ENCODE data around the gene PARD6G.

The PARD6G gene

GRCh38 chr18:80130555-80130954 lies 116.8 kb downstream of the PARD6G start:
- TF ChIP-seq Cebpa-rat (IDR thresholded peaks at IDR 0.05), result no peak
- H3K4me2 ChIP-seq, result no peak overlapping the region
- no peak overlapping the region for H3K27ac ChIP-seq
- peaks cover 0 to 10% (median 9%) of the 10 kb centered on the region in 11 experiments; a peak in 8 of 22 replicates for H3K9me3 ChIP-seq (replicated peaks in 1 of 11)
- no peaks in the 10 kb centered on the region for H3K27me3 ChIP-seq
- no peak overlapping the region for H3K9ac ChIP-seq
- H3K4me3 ChIP-seq, result no peak overlapping the region
- peaks cover 36 to 80% (median 47%) of the 10 kb centered on the region in 11 experiments for H3K36me3 ChIP-seq
- H3K4me1 ChIP-seq, result peaks cover 0 to 6% (median 2%) of the 10 kb centered on the region in 10 experiments; a peak in 8 of 20 replicates
- peaks cover 0 to 50% (median 8%) of the 10 kb centered on the region in 11 experiments; a peak in 12 of 22 replicates for H4K20me1 ChIP-seq

- no peak overlapping the region for H3K9ac ChIP-seq
- no peaks in the 10 kb centered on the region for H3K27me3 ChIP-seq
- peaks cover 29 to 79% (median 40%) of the 10 kb centered on the region in 11 experiments; a peak in 21 of 22 replicates for H3K36me3 ChIP-seq
- H4K20me1 ChIP-seq, result peaks cover 0 to 49% (median 8%) of the 10 kb centered on the region in 11 experiments; a peak in 12 of 22 replicates
- peaks cover 0 to 6% (median 2%) of the 10 kb centered on the region in 10 experiments; a peak in 8 of 20 replicates for H3K4me1 ChIP-seq
- no peak for TF ChIP-seq Cebpa-rat (IDR thresholded peaks at IDR 0.05)
- H3K27ac ChIP-seq, result no peak overlapping the region
- H3K4me2 ChIP-seq, result no peak overlapping the region
- H3K4me3 ChIP-seq, result no peak overlapping the region
- H3K9me3 ChIP-seq (replicated peaks in 1 of 11), result peaks cover 0 to 14% (median 9%) of the 10 kb centered on the region in 11 experiments; a peak in 10 of 22 replicates
Observed at GRCh38 chr18:80129672-80130367, 117.5 kb downstream of the PARD6G start.

- peaks cover 0 to 30% (median 20%) of the 10 kb centered on the region in 11 experiments; a peak in 14 of 22 replicates for H3K9me3 ChIP-seq (replicated peaks in 1 of 11)
- peaks cover 0 to 49% (median 8%) of the 10 kb centered on the region in 11 experiments; a peak in 12 of 22 replicates for H4K20me1 ChIP-seq
- H3K27ac ChIP-seq, result no peak overlapping the region
- H3K9ac ChIP-seq, result no peak overlapping the region
- H3K4me3 ChIP-seq, result no peak overlapping the region
- TF ChIP-seq Cebpa-rat (IDR thresholded peaks at IDR 0.05), result no peak
- peaks cover 19 to 76% (median 32%) of the 10 kb centered on the region in 11 experiments; a peak in 20 of 22 replicates for H3K36me3 ChIP-seq
- H3K4me1 ChIP-seq, result peaks cover 0 to 6% (median 2%) of the 10 kb centered on the region in 10 experiments; a peak in 8 of 20 replicates
- no peak overlapping the region for H3K4me2 ChIP-seq
- H3K27me3 ChIP-seq, result no peaks in the 10 kb centered on the region
Observed at GRCh38 chr18:80127635-80128034, 119.7 kb downstream of the PARD6G start.

- no peak overlapping the region for H3K9ac ChIP-seq
- H3K27ac ChIP-seq, result no peak overlapping the region
- H3K4me3 ChIP-seq, result no peak overlapping the region
- no peaks in the 10 kb centered on the region for H3K27me3 ChIP-seq
- H4K20me1 ChIP-seq, result peaks cover 0 to 49% (median 8%) of the 10 kb centered on the region in 11 experiments; a peak in 12 of 22 replicates
- no peak overlapping the region for H3K4me2 ChIP-seq
- peaks cover 0 to 33% (median 20%) of the 10 kb centered on the region in 11 experiments; a peak in 15 of 22 replicates for H3K9me3 ChIP-seq (replicated peaks in 1 of 11)
- no peak for TF ChIP-seq Cebpa-rat (IDR thresholded peaks at IDR 0.05)
- no peaks in the 10 kb centered on the region; a peak in 1 of 20 replicates for H3K4me1 ChIP-seq
- peaks cover 21 to 79% (median 41%) of the 10 kb centered on the region in 11 experiments; a peak in 21 of 22 replicates for H3K36me3 ChIP-seq
Observed at GRCh38 chr18:80126797-80127196, 120.5 kb downstream of the PARD6G start.

GRCh38 chr18:80124131-80124530 lies 123.2 kb downstream of the PARD6G start:
- H3K27ac ChIP-seq, result no peak overlapping the region
- peaks cover 0 to 33% (median 3%) of the 10 kb centered on the region in 11 experiments; a peak in 8 of 22 replicates for H4K20me1 ChIP-seq
- peaks cover 0 to 37% (median 20%) of the 10 kb centered on the region in 11 experiments; a peak in 15 of 22 replicates for H3K9me3 ChIP-seq (replicated peaks in 1 of 11)
- H3K4me2 ChIP-seq, result no peak overlapping the region
- H3K4me1 ChIP-seq, result no peaks in the 10 kb centered on the region
- H3K9ac ChIP-seq, result no peak overlapping the region
- peaks cover 33 to 84% (median 64%) of the 10 kb centered on the region in 11 experiments for H3K36me3 ChIP-seq
- H3K4me3 ChIP-seq, result no peak overlapping the region
- no peaks in the 10 kb centered on the region for H3K27me3 ChIP-seq
- TF ChIP-seq Cebpa-rat (IDR thresholded peaks at IDR 0.05), result no peak

- no peak overlapping the region for H3K4me3 ChIP-seq
- H3K9me3 ChIP-seq (replicated peaks in 1 of 11), result peaks cover 0 to 37% (median 11%) of the 10 kb centered on the region in 11 experiments; a peak in 12 of 22 replicates
- H3K4me1 ChIP-seq, result peaks cover 0 to 7% (median 0%) of the 10 kb centered on the region in 10 experiments; a peak in 3 of 20 replicates
- TF ChIP-seq Cebpa-rat (IDR thresholded peaks at IDR 0.05), result no peak
- no peak overlapping the region for H3K4me2 ChIP-seq
- no peak overlapping the region for H3K9ac ChIP-seq
- H3K27ac ChIP-seq, result no peak overlapping the region
- H3K36me3 ChIP-seq, result peaks cover 42 to 83% (median 62%) of the 10 kb centered on the region in 11 experiments
- H4K20me1 ChIP-seq, result peaks cover 0 to 20% (median 10%) of the 10 kb centered on the region in 11 experiments; a peak in 14 of 22 replicates
- H3K27me3 ChIP-seq, result no peaks in the 10 kb centered on the region
Observed at GRCh38 chr18:80120932-80121331, 126.4 kb downstream of the PARD6G start.

- Histone ChIP-seq H3K36me3 (peaks cover 42 to 71% (median 58%) of the 10 kb centered on the region in 11 experiments), H3K9me3 (replicated peaks in 1 of 11) (peaks cover 0 to 24% (median 8%) of the 10 kb centered on the region in 11 experiments; a peak in 11 of 22 replicates), H3K27me3 (no peaks in the 10 kb centered on the region), H3K9ac (no peak overlapping the region), H4K20me1 (peaks cover 4 to 34% (median 25%) of the 10 kb centered on the region in 11 experiments; a peak in 18 of 22 replicates), H3K4me1 (peaks cover 0 to 22% (median 9%) of the 10 kb centered on the region in 10 experiments; a peak in 12 of 20 replicates), H3K4me2 (no peak overlapping the region), H3K27ac (no peak overlapping the region), H3K4me3 (no peak overlapping the region)
- no peak for TF ChIP-seq Cebpa-rat (IDR thresholded peaks at IDR 0.05)
Observed at GRCh38 chr18:80119111-80119510, 128.2 kb downstream of the PARD6G start.

GRCh38 chr18:80115035-80115434 lies 132.3 kb downstream of the PARD6G start:
- H3K27me3 ChIP-seq, result no peaks in the 10 kb centered on the region
- peaks cover 22 to 38% (median 32%) of the 10 kb centered on the region in 10 experiments for H3K4me1 ChIP-seq
- no peak overlapping the region for H3K4me3 ChIP-seq
- no peak for TF ChIP-seq Cebpa-rat (IDR thresholded peaks at IDR 0.05)
- H4K20me1 ChIP-seq, result peaks cover 4 to 72% (median 48%) of the 10 kb centered on the region in 11 experiments; a peak in 18 of 22 replicates
- no peaks in the 10 kb centered on the region for H3K9me3 ChIP-seq (replicated peaks in 1 of 11)
- peaks cover 26 to 40% (median 28%) of the 10 kb centered on the region in 11 experiments for H3K36me3 ChIP-seq
- H3K4me2 ChIP-seq, result peak overlapping the region in 9 of 11 experiments; percentile 3 to 47 (median 20); a peak in 11 of 22 replicates
- H3K27ac ChIP-seq, result no peak overlapping the region
- no peak overlapping the region for H3K9ac ChIP-seq

Data from BLaER1 treated with 17β-estradiol and CSF1 and Interleukin-3, amounts not matched to agents 10 nM and 100 nM (cell line).